ENCODE data around the gene C9orf152. TPM values are rescaled to one million over a fixed set of nuclear protein-coding genes. Genes with fewer than 3 reads are reported as not detected.
A peak's percentile ranks its signal among the peaks of the same experiment; 100 is the strongest.
"Not testable (repeated sequence)": the region's sequence is repeated elsewhere in the genome, so short reads cannot be mapped to it uniquely, and the experiment has no call there.

Gene C9orf152
- total RNA-seq, result 0.30 TPM

- DNase-seq, result no peak
These were observed at the start of gene C9orf152 for GRCh38 chr9:110208031-110208430. Gene C9orf152 (minus strand): TSS chr9:110208159. CDS start chr9:110207579, 580 bp downstream.

- DNase-seq, result peak; percentile 54
These were observed 49.3 kb upstream of the C9orf152 start for GRCh38 chr9:110257097-110257841.

- peak; percentile 84 for DNase-seq
These were observed 48.6 kb upstream of the C9orf152 start, which contains the start of gene TXN for GRCh38 chr9:110256380-110257096. Gene TXN (minus strand): TSS chr9:110256507. CDS start chr9:110256435, 72 bp downstream.

- DNase-seq, result no peak
These were observed 47.8 kb upstream of the C9orf152 start for GRCh38 chr9:110255463-110256379.

- peak; percentile 35 for DNase-seq
These were observed 47.1 kb upstream of the C9orf152 start for GRCh38 chr9:110255034-110255462.

- DNase-seq, result no peak
These were observed 46.5 kb upstream of the C9orf152 start for GRCh38 chr9:110254500-110254899.

- DNase-seq, result no peak
These were observed 44.7 kb upstream of the C9orf152 start for GRCh38 chr9:110252509-110253139.

- not testable (repeated sequence) for DNase-seq
These were observed 43.8 kb upstream of the C9orf152 start for GRCh38 chr9:110251770-110252169.

GRCh38 chr9:110251212-110251611 is 43.3 kb upstream of the C9orf152 start:
- no peak for DNase-seq

GRCh38 chr9:110249603-110250002 is 41.6 kb upstream of the C9orf152 start:
- no peak for DNase-seq

- no peak for DNase-seq
These were observed 40.4 kb upstream of the C9orf152 start for GRCh38 chr9:110248361-110248760.

- DNase-seq, result no peak
These were observed 38.3 kb upstream of the C9orf152 start for GRCh38 chr9:110246214-110246613.

GRCh38 chr9:110244616-110245015 is 36.7 kb upstream of the C9orf152 start:
- no peak for DNase-seq

- DNase-seq, result no peak
These were observed 33.9 kb upstream of the C9orf152 start for GRCh38 chr9:110241858-110242321.

GRCh38 chr9:110241260-110241857 is 33.4 kb upstream of the C9orf152 start:
- no peak for DNase-seq

- DNase-seq, result no peak
These were observed 32.2 kb upstream of the C9orf152 start for GRCh38 chr9:110240198-110240597.

- no peak for DNase-seq
These were observed 20.4 kb upstream of the C9orf152 start for GRCh38 chr9:110228321-110228720.

GRCh38 chr9:110224583-110224982 is 16.6 kb upstream of the C9orf152 start:
- no peak for DNase-seq

- DNase-seq, result no peak
These were observed 12.8 kb upstream of the C9orf152 start for GRCh38 chr9:110220809-110221208.

- no peak for DNase-seq
These were observed 9.7 kb upstream of the C9orf152 start for GRCh38 chr9:110217656-110218099.

All from skin of body (tissue), 2 donors.